GM18909 (cell line): ENCODE measurements around the gene B4GALNT3.

Source experiments
- ATAC-seq: cut with Tn5 transposase; IDR thresholded peaks from one replicate; pipeline ENCODE4 v1.9.1; 2021; ENCODE audit warnings: mild to moderate bottlenecking; ENCODE audit not compliant: unreplicated experiment, poor library complexity

B4GALNT3 gene

GRCh38 chr12:507391-507796 is 47.7 kb downstream of the B4GALNT3 start:
- ATAC-seq, result no peak

GRCh38 chr12:508145-508544 is 48.4 kb downstream of the B4GALNT3 start:
- no peak for ATAC-seq

- ATAC-seq, result no peak
Observed at GRCh38 chr12:508795-509194, 49.1 kb downstream of the B4GALNT3 start.

- no peak for ATAC-seq
Observed at GRCh38 chr12:509500-509899, 49.8 kb downstream of the B4GALNT3 start.

- no peak for ATAC-seq
Observed at GRCh38 chr12:510071-510825, 50.5 kb downstream of the B4GALNT3 start.

- no peak for ATAC-seq
Observed at GRCh38 chr12:512933-513332, 53.2 kb downstream of the B4GALNT3 start.

GRCh38 chr12:513446-513845 is 53.7 kb downstream of the B4GALNT3 start:
- no peak for ATAC-seq

GRCh38 chr12:517538-517937 is 57.8 kb downstream of the B4GALNT3 start:
- no peak for ATAC-seq

- ATAC-seq, result no peak
Observed at GRCh38 chr12:520119-520518, 60.4 kb downstream of the B4GALNT3 start.

- no peak for ATAC-seq
Observed at GRCh38 chr12:522692-523378, 63.1 kb downstream of the B4GALNT3 start.

- ATAC-seq, result no peak
Observed at GRCh38 chr12:524167-524951, 64.6 kb downstream of the B4GALNT3 start.

GRCh38 chr12:526089-526488 is 66.3 kb downstream of the B4GALNT3 start:
- no peak for ATAC-seq

- no peak for ATAC-seq
Observed at GRCh38 chr12:527241-527640, 67.5 kb downstream of the B4GALNT3 start.

- ATAC-seq, result no peak
Observed at GRCh38 chr12:527729-528128, 68.0 kb downstream of the B4GALNT3 start.

GRCh38 chr12:530308-530707 is 70.6 kb downstream of the B4GALNT3 start:
- ATAC-seq, result no peak

GRCh38 chr12:530821-531220 is 71.1 kb downstream of the B4GALNT3 start:
- no peak for ATAC-seq

- no peak for ATAC-seq
Observed at GRCh38 chr12:531951-532585, 72.3 kb downstream of the B4GALNT3 start.

- ATAC-seq, result no peak
Observed at GRCh38 chr12:532908-533565, 73.3 kb downstream of the B4GALNT3 start.

- ATAC-seq, result no peak
Observed at GRCh38 chr12:533718-534117, 74.0 kb downstream of the B4GALNT3 start.

- ATAC-seq, result no peak
Observed at GRCh38 chr12:534216-534615, 74.5 kb downstream of the B4GALNT3 start.
